ENCODE measurements around the gene ADGRE2. TPM values are rescaled to one million over a fixed set of nuclear protein-coding genes. Genes with fewer than 3 reads are reported as not detected.
"Not testable (repeated sequence)": the region's sequence is repeated elsewhere in the genome, so short reads cannot be mapped to it uniquely, and the experiment has no call there.

Gene ADGRE2
- total RNA-seq, result under 1 TPM; 0.05 to 0.40 (median 0.23) TPM

GRCh38 chr19:14778110-14778845 is at the start of gene ADGRE2:
ADGRE2 (minus strand) TSS chr19:14778560; CDS start chr19:14776756, 1,804 bp downstream.
- not testable (repeated sequence) for ATAC-seq

GRCh38 chr19:14826006-14826405 is 47.6 kb upstream of the ADGRE2 start:
- H3K9me3 ChIP-seq, result no peaks in the 10 kb centered on the region
- no peak for DNase-seq
- in situ Hi-C loops (cut with MboI; ENCODE audit: low sequenced_read_pairs in 4 of 4) (no loop called here), intact Hi-C loops (cut with DNase I; ENCODE audit: low total_unique reads) (no loop called here)
- H3K36me3 ChIP-seq, result no peaks in the 10 kb centered on the region
- no peak overlapping the region for H3K27ac ChIP-seq
- TF ChIP-seq POLR2A (IDR thresholded peaks at IDR 0.05) (no peak), CTCF (IDR thresholded peaks at IDR 0.05 in 4 of 5, conservative IDR thresholded peaks at IDR 0.05 in 1 of 5) (no peak)
- no peaks in the 10 kb centered on the region for H3K4me1 ChIP-seq
- no peak overlapping the region for H3K4me3 ChIP-seq
- no peak for ATAC-seq
- no peaks in the 10 kb centered on the region for H3K27me3 ChIP-seq

More at GRCh38 chr19:14778110-14778845, at the start of gene ADGRE2:
- in situ Hi-C loops (cut with MboI; ENCODE audit: low sequenced_read_pairs in 4 of 4); H3K27me3 ChIP-seq; H3K4me1 ChIP-seq; H3K4me3 ChIP-seq; H3K27ac ChIP-seq; intact Hi-C loops (cut with DNase I; ENCODE audit: low total_unique reads); H3K36me3 ChIP-seq; DNase-seq; H3K9me3 ChIP-seq: not testable (repeated sequence)

- no peak overlapping the region for H3K27ac ChIP-seq
- intact Hi-C loops (cut with DNase I; ENCODE audit: low total_unique reads), result no loop called here
- H3K27me3 ChIP-seq, result no peaks in the 10 kb centered on the region
- no peak for ATAC-seq
- no peak for DNase-seq
- TF ChIP-seq CTCF (IDR thresholded peaks at IDR 0.05 in 4 of 5, conservative IDR thresholded peaks at IDR 0.05 in 1 of 5) (no peak), POLR2A (IDR thresholded peaks at IDR 0.05) (no peak)
- H3K36me3 ChIP-seq, result no peaks in the 10 kb centered on the region
- in situ Hi-C loops (cut with MboI; ENCODE audit: low sequenced_read_pairs in 4 of 4), result no loop called here
- H3K9me3 ChIP-seq, result no peaks in the 10 kb centered on the region
- H3K4me3 ChIP-seq, result no peak overlapping the region
- H3K4me1 ChIP-seq, result no peaks in the 10 kb centered on the region
These were observed 43.6 kb upstream of the ADGRE2 start for GRCh38 chr19:14821937-14822336.

GRCh38 chr19:14818588-14818987 is 40.2 kb upstream of the ADGRE2 start:
- Histone ChIP-seq H3K27me3 (no peaks in the 10 kb centered on the region), H3K27ac (no peak overlapping the region), H3K36me3 (no peaks in the 10 kb centered on the region), H3K4me3 (no peak overlapping the region), H3K9me3 (no peaks in the 10 kb centered on the region), H3K4me1 (no peaks in the 10 kb centered on the region)
- intact Hi-C loops (cut with DNase I; ENCODE audit: low total_unique reads) (no loop called here), in situ Hi-C loops (cut with MboI; ENCODE audit: low sequenced_read_pairs in 4 of 4) (no loop called here)
- DNase-seq (no peak), ATAC-seq (no peak)
- no peak for TF ChIP-seq CTCF (IDR thresholded peaks at IDR 0.05 in 4 of 5, conservative IDR thresholded peaks at IDR 0.05 in 1 of 5)
- TF ChIP-seq POLR2A (IDR thresholded peaks at IDR 0.05), result no peak

GRCh38 chr19:14817052-14817451 is 38.7 kb upstream of the ADGRE2 start:
- DNase-seq (no peak), ATAC-seq (no peak)
- Histone ChIP-seq H3K36me3 (no peaks in the 10 kb centered on the region), H3K27me3 (no peaks in the 10 kb centered on the region), H3K27ac (no peak overlapping the region), H3K4me3 (no peak overlapping the region), H3K9me3 (no peaks in the 10 kb centered on the region), H3K4me1 (no peaks in the 10 kb centered on the region)
- no peak for TF ChIP-seq POLR2A (IDR thresholded peaks at IDR 0.05)
- TF ChIP-seq CTCF (IDR thresholded peaks at IDR 0.05 in 4 of 5, conservative IDR thresholded peaks at IDR 0.05 in 1 of 5), result no peak
- intact Hi-C loops (cut with DNase I; ENCODE audit: low total_unique reads) (no loop called here), in situ Hi-C loops (cut with MboI; ENCODE audit: low sequenced_read_pairs in 4 of 4) (no loop called here)

Measured in gastrocnemius medialis (tissue), 4 donors.